SW 1271 (cell line): ENCODE measurements around the gene TMA16.

ENCODE experiments used
- DNase-seq, 2 experiments: peaks; one replicate each; lab custom pipeline; 2025; lab: John Stamatoyannopoulos, UW

The TMA16 gene

GRCh38 chr4:163563592-163563991 is 69.1 kb downstream of the TMA16 start:
- no peak for DNase-seq

- no peak for DNase-seq
Observed at GRCh38 chr4:163564221-163564720, 69.8 kb downstream of the TMA16 start.

DNA sequence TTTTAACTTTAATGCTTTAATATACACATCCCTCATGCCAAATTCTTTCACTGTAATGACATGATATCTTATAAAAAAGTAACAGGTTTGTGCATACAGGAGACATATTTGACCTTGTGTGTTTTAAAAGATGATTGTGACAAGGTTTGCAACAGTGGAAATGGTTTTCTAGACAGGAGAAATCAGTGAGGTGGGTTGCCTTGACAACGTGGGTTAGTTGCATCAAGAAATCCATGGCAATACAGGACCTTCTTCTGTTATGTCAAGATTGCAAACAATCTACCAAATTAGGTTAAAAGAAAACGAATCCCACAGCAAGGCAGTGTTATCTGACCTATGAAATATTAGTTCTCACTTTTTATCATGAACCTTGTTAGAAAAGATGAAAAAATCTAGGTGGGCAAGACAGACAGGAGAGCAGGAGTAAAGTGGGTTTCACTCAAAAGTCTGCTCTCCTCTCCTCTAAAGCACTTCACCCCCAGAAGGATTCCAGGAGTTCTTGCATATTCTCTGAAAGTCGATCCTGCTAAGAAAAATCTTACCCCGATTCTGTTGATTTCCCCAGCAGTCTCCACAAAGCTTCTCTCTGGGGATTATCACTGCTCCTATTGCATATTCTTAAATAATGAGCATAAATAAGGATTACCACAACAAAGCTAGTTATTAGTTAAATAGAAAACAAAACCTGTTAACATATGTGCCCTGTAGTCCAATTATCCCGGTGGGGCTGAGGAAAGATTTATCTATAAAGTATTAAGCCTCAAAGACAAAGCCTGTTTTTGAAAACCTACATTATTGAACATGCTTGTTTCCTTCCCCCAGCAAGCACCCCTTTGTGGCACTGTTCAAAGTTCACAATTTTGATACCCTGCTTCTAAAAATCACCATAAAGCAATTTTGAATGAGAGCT is 71.0 kb downstream of the TMA16 start:
- DNase-seq: no peak

- no peak for DNase-seq
Observed at GRCh38 chr4:163566257-163566796, 71.8 kb downstream of the TMA16 start.

DNA sequence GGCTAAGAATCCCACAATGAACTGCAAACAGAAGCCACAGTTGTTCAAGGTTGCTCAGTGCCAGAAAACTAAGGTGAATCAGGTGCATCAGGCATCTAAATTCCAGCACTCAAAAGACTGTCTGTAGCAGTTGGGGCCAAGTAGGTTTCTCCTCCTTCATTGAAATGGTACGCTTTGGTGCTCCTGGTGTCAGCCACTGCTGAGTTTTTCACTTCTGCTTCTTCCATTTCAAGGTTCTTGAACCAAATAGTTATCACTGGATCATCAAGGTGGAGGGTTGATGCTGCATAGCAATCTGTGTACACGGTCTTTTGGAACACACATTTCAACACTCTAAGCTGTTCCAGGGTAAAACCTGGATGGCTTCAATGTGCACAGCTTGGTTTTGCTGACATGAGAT is 74.4 kb downstream of the TMA16 start:
- DNase-seq: no peak
